Epithelial cell of esophagus (primary cell): ENCODE measurements around the gene KHDC4.

Source experiments
- DNase-seq: peaks from one replicate; pipeline ENCODE4 v3.0.0; 2010; ENCODE audit warnings: low read depth
- H3K4me3 ChIP-seq: 2 replicates; pipeline ENCODE4 v1.5.1; 2011; ENCODE audit warnings: mild to moderate bottlenecking, low read length, control low read depth
- CTCF ChIP-seq: IDR thresholded peaks from 2 replicates; pipeline ENCODE4 v1.5.1; 2011; ENCODE audit warnings: low read depth, mild to moderate bottlenecking, low read length, control low read depth, inconsistent platforms; ENCODE audit not compliant: insufficient read depth; ENCODE audit errors: missing control alignments

KHDC4 gene

GRCh38 chr1:155968051-155968400 is 33.8 kb upstream of the KHDC4 start:
- DNase-seq: no peak
- no peak for TF ChIP-seq CTCF
- no peak overlapping the region for H3K4me3 ChIP-seq

- H3K4me3 ChIP-seq: no peak overlapping the region
- no peak for TF ChIP-seq CTCF
- no peak for DNase-seq
Observed at GRCh38 chr1:155967341-155968050, 33.3 kb upstream of the KHDC4 start.

GRCh38 chr1:155966750-155967149 is 32.5 kb upstream of the KHDC4 start:
- H3K4me3 ChIP-seq: no peak overlapping the region
- TF ChIP-seq CTCF: no peak
- no peak for DNase-seq

- no peak for TF ChIP-seq CTCF
- DNase-seq: no peak
- no peak overlapping the region for H3K4me3 ChIP-seq
Observed at GRCh38 chr1:155966135-155966534, 31.9 kb upstream of the KHDC4 start.

- TF ChIP-seq CTCF: no peak
- no peak for DNase-seq
- no peak overlapping the region for H3K4me3 ChIP-seq
Observed at GRCh38 chr1:155964193-155964592, 30.0 kb upstream of the KHDC4 start.

GRCh38 chr1:155962599-155963211 is 28.5 kb upstream of the KHDC4 start:
- peak; percentile 33 for DNase-seq
- no peak for TF ChIP-seq CTCF
- no peak overlapping the region for H3K4me3 ChIP-seq

- peak; percentile 40 for TF ChIP-seq CTCF
- no peak overlapping the region for H3K4me3 ChIP-seq
- peak; percentile 99 for DNase-seq
Observed at GRCh38 chr1:155961937-155962336, 27.7 kb upstream of the KHDC4 start.
